Vagina (tissue), 2 donors: ENCODE results near the gene TBX15. TPM values are rescaled to one million over a fixed set of nuclear protein-coding genes. Genes with fewer than 3 reads are reported as not detected.

Source experiments
- DNase-seq, 2 donors: peaks; one replicate each; pipeline ENCODE4 v3.0.0-alpha.2; 2017; ENCODE audit errors: extremely low spot score in 2 of 2
- H3K27ac ChIP-seq: fragments of 200-600 bp; sonication (generic); one replicate; pipeline ENCODE4 v1.5.1; 2019
- H3K27me3 ChIP-seq: fragments of 200-600 bp; sonication (generic); one replicate; pipeline ENCODE4 v1.5.1; 2019
- H3K36me3 ChIP-seq, 2 donors: fragments of 200-600 bp; sonication (generic); one replicate each; pipeline ENCODE4 v1.5.1; 2017 to 2019
- H3K4me1 ChIP-seq: fragments of 200-600 bp; sonication (generic); one replicate; pipeline ENCODE4 v1.5.1; 2019
- H3K4me3 ChIP-seq, 2 donors: fragments of 200-600 bp; sonication (generic); 1 replicate in 1 of 2; 2 replicates in 1 of 2; pipeline ENCODE4 v1.5.1; 2016 to 2019
- H3K9me3 ChIP-seq: fragments of 200-600 bp; sonication (generic); one replicate; pipeline ENCODE4 v1.5.1; 2019
- POLR2A ChIP-seq, 2 donors: fragments of 450-650 bp; IDR thresholded peaks; one replicate each; pipeline ENCODE4 v1.6.1; 2017; ENCODE audit warnings: antibody characterized with exemption in 2 of 2, mild to moderate bottlenecking in 2 of 2, moderate library complexity in 2 of 2
- POLR2AphosphoS5 ChIP-seq, 2 donors: sonication (generic); formaldehyde crosslinking; IDR thresholded peaks; one replicate each; pipeline ENCODE4 v1.9.0; 2017; ENCODE audit warnings: antibody characterized with exemption in 2 of 2, mild to moderate bottlenecking in 2 of 2, low read depth in 1 of 2; ENCODE audit not compliant: insufficient read depth in 1 of 2
- intact Hi-C: fragments of 100-400 bp; cut with DNase I; formaldehyde crosslinking; loops from one replicate; pipeline ENCODE4 v1.15.1; 2023
- total RNA-seq: library from RNA; depleted of rRNA; stranded (reverse); fragments of >200 nt; gene quantifications from one replicate; pipeline ENCODE4 v1.2.3, GENCODE V29; 2016
- TF ChIP-seq, protein P1 (sequence below), 3 experiments: fragments of 450-650 bp in 2 of 3; fragments of 200-600 bp in 1 of 3; sonication (generic) in 1 of 3; IDR thresholded peaks; one replicate each; pipeline ENCODE4 v1.5.1; 2017 to 2019; ENCODE audit warnings: antibody characterized with exemption in 3 of 3, mild to moderate bottlenecking in 2 of 3, moderate library complexity in 2 of 3

Gene TBX15
- total RNA-seq, 1 donor from 2014 or later, result 0.98 TPM

DNA sequence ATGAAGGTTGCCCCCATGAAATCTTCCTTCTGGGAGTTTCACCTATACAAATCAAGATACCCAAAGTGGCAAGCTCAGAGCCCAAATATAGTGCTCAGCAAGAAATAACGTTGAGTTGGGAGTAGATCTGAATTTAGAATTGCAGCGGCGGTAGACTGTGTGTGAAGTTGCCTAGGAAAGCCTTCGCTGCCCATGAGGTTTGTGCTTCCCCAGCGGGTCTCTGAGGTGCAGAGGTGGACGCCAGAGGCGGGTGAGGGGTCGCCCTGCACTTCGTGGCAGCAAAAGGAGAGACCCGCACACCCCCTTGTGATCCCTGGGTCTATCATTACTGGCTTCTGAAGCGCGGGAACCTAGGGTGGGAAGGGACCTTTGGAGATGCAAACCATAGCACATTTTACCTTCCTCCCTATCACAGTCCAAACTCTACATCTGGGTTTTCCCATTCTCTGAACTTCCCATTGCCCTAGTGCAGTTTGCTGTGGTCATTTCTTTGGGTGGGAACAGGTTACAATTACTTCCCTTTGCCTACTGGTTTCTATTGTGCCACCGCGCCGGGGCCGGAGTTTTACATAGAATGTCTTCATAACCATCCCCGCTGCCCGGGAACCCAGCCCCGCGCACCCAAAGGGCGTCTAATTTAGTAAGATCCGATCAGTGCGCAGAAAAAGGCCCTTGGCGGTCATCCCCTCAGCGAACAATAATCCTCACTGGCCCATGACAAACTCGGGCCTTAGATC is 5.2 kb downstream of the TBX15 start:
- Histone ChIP-seq H3K36me3 (no peaks in the 10 kb centered on the region), H3K27ac (no peak overlapping the region), H3K27me3 (peaks cover 46% of the 10 kb centered on the region), H3K9me3 (no peaks in the 10 kb centered on the region), H3K4me3 (no peak overlapping the region), H3K4me1 (peaks cover 36% of the 10 kb centered on the region)
- TF ChIP-seq POLR2AphosphoS5 (IDR thresholded peaks at IDR 0.05; ENCODE audit: insufficient read depth in 1 of 2, low read depth in 1 of 2) (no peak), POLR2A (IDR thresholded peaks at IDR 0.05) (no peak)
- TF ChIP-seq, protein P1, sequence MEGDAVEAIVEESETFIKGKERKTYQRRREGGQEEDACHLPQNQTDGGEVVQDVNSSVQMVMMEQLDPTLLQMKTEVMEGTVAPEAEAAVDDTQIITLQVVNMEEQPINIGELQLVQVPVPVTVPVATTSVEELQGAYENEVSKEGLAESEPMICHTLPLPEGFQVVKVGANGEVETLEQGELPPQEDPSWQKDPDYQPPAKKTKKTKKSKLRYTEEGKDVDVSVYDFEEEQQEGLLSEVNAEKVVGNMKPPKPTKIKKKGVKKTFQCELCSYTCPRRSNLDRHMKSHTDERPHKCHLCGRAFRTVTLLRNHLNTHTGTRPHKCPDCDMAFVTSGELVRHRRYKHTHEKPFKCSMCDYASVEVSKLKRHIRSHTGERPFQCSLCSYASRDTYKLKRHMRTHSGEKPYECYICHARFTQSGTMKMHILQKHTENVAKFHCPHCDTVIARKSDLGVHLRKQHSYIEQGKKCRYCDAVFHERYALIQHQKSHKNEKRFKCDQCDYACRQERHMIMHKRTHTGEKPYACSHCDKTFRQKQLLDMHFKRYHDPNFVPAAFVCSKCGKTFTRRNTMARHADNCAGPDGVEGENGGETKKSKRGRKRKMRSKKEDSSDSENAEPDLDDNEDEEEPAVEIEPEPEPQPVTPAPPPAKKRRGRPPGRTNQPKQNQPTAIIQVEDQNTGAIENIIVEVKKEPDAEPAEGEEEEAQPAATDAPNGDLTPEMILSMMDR (IDR thresholded peaks at IDR 0.05), result no peak
- intact Hi-C loops, result no loop called here
- DNase-seq, result no peak

DNA sequence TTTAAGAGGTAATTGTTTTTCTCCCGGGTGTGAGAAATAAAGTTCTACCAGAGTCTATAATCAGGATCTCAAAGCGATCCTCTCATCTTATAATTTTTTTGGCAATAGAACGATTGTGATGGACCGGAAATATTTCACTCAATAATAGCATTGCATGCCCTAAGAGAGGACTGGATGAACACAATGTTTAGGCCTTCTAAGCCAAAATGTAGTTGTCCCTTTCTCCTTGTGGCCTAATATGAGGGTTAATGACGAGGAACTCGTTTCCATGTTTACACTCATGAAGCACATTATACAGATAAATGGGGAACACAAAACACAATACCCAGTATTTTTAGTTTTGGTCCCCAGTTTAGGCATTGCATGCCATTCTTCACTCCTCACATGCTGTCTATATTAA is 5.9 kb downstream of the TBX15 start:
- Histone ChIP-seq H3K27ac (no peak overlapping the region), H3K9me3 (no peaks in the 10 kb centered on the region), H3K4me1 (peaks cover 29% of the 10 kb centered on the region), H3K36me3 (no peaks in the 10 kb centered on the region), H3K4me3 (no peak overlapping the region), H3K27me3 (peaks cover 46% of the 10 kb centered on the region)
- intact Hi-C loops, result no loop called here
- no peak for TF ChIP-seq POLR2A (IDR thresholded peaks at IDR 0.05)
- no peak for TF ChIP-seq POLR2AphosphoS5 (IDR thresholded peaks at IDR 0.05; ENCODE audit: insufficient read depth in 1 of 2, low read depth in 1 of 2)
- TF ChIP-seq, protein P1 (IDR thresholded peaks at IDR 0.05), result no peak
- no peak for DNase-seq

DNA sequence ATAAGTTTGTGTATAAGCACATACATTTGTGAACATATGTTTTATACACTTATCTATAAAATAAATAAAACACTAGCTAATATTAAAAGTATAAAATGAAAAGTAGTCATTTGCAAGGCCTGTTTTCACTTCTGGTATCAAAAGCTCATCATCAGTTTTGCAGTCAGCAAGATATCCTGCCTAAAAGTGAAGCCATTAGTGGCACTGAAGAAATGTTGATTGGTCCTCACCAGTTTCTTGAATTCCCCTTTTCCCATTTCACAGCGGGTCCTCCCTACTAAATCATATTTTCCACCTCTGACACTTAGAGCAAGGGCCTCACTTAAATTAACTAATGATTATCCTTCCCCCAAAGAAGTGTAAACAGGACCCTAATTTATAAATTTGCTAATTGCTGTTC is 6.7 kb downstream of the TBX15 start:
- Histone ChIP-seq H3K27ac (no peak overlapping the region), H3K36me3 (no peaks in the 10 kb centered on the region), H3K4me3 (no peak overlapping the region), H3K4me1 (peaks cover 22% of the 10 kb centered on the region), H3K27me3 (peaks cover 43% of the 10 kb centered on the region), H3K9me3 (no peaks in the 10 kb centered on the region)
- intact Hi-C loops, result no loop called here
- TF ChIP-seq POLR2AphosphoS5 (IDR thresholded peaks at IDR 0.05; ENCODE audit: insufficient read depth in 1 of 2, low read depth in 1 of 2), result no peak
- TF ChIP-seq, protein P1 (IDR thresholded peaks at IDR 0.05), result no peak
- no peak for TF ChIP-seq POLR2A (IDR thresholded peaks at IDR 0.05)
- DNase-seq, result no peak

DNA sequence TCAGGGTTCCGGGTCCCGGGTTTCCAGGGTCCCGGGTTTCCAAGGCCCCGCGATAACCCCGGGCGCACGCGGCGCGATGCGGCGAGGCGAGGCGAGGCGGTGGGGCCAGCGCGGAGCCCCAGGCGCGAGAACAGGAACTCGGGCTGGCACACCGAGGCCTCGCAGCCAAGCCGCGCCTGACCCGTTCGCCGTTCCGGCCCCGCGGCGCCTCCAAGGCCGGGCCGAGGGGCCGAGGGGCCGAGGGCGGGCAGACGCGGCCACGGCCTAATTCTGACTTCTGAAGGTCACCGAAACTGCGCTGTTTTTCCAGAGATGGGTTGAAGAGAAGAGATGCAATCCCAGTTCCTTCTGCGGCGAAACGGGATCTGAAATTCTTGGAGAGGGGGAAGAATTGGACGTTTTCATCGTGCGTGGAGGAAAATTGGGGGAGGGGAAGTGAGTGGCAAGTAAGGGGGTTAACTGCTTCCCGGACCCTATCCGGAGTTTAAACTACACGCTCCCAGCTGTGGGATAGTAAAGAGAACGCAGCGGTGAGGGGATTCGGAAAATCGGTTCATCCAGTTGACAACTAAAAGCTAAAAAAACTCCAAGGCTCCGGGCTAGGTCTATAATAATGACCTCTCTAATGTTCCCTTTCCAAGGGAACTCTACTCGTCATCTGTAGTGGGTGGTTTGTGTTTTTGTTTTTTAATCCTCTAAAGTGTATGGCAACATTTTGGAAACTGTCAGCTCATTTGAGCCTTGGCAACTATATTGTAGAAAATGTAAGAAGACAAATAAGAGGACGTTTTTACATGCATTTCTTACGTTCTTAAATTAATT is 8.2 kb downstream of the TBX15 start:
- peaks cover 29% of the 10 kb centered on the region for H3K27me3 ChIP-seq

More for the DNA sequence above, 8.2 kb downstream of the TBX15 start:
- H3K4me3 ChIP-seq, result peak overlapping the region in 1 of 2 donors; percentile 16
- intact Hi-C loops, result no loop called here
- H3K9me3 ChIP-seq, result no peaks in the 10 kb centered on the region
- H3K4me1 ChIP-seq, result peaks cover 21% of the 10 kb centered on the region
- no peak for DNase-seq
- H3K36me3 ChIP-seq, result no peaks in the 10 kb centered on the region
- H3K27ac ChIP-seq, result no peak overlapping the region
- TF ChIP-seq, protein P1 (IDR thresholded peaks at IDR 0.05), result no peak
- TF ChIP-seq POLR2A (IDR thresholded peaks at IDR 0.05) (no peak), POLR2AphosphoS5 (IDR thresholded peaks at IDR 0.05; ENCODE audit: insufficient read depth in 1 of 2, low read depth in 1 of 2) (no peak)
